ENCODE results near the gene SERINC3.

SERINC3 gene

GRCh38 chr20:44533928-44534327 is 12.1 kb upstream of the SERINC3 start:
- in situ Hi-C loops (cut with MboI; ENCODE audit: low sequenced_read_pairs) = no loop called here

GRCh38 chr20:44532981-44533331 is 11.1 kb upstream of the SERINC3 start:
- in situ Hi-C loops (cut with MboI; ENCODE audit: low sequenced_read_pairs) = no loop called here

- in situ Hi-C loops (cut with MboI; ENCODE audit: low sequenced_read_pairs) = no loop called here
Measured at GRCh38 chr20:44532259-44532980, 10.6 kb upstream of the SERINC3 start.

- in situ Hi-C loops (cut with MboI; ENCODE audit: low sequenced_read_pairs) = no loop called here
Measured at GRCh38 chr20:44528309-44528708, 6.4 kb upstream of the SERINC3 start.

- in situ Hi-C loops (cut with MboI; ENCODE audit: low sequenced_read_pairs) = no loop called here
Measured at GRCh38 chr20:44527716-44528199, 5.9 kb upstream of the SERINC3 start.

GRCh38 chr20:44526129-44526528 is 4.3 kb upstream of the SERINC3 start:
- in situ Hi-C loops (cut with MboI; ENCODE audit: low sequenced_read_pairs) = no loop called here

- in situ Hi-C loops (cut with MboI; ENCODE audit: low sequenced_read_pairs) = no loop called here
Measured at GRCh38 chr20:44523746-44524145, 1.9 kb upstream of the SERINC3 start.

- in situ Hi-C loops (cut with MboI; ENCODE audit: low sequenced_read_pairs) = no loop called here
Measured at GRCh38 chr20:44522841-44523240, 971 bp upstream of the SERINC3 start.

- in situ Hi-C loops (cut with MboI; ENCODE audit: low sequenced_read_pairs) = no loop called here
Measured at GRCh38 chr20:44520881-44521280, 989 bp downstream of the SERINC3 start.

GRCh38 chr20:44518248-44518647 is 3.6 kb downstream of the SERINC3 start:
- in situ Hi-C loops (cut with MboI; ENCODE audit: low sequenced_read_pairs) = no loop called here

GRCh38 chr20:44517454-44517853 is 4.4 kb downstream of the SERINC3 start:
- in situ Hi-C loops (cut with MboI; ENCODE audit: low sequenced_read_pairs) = no loop called here

- in situ Hi-C loops (cut with MboI; ENCODE audit: low sequenced_read_pairs) = no loop called here
Measured at GRCh38 chr20:44516491-44516890, 5.4 kb downstream of the SERINC3 start.

GRCh38 chr20:44513871-44514270 is 8.0 kb downstream of the SERINC3 start:
- in situ Hi-C loops (cut with MboI; ENCODE audit: low sequenced_read_pairs) = no loop called here

- in situ Hi-C loops (cut with MboI; ENCODE audit: low sequenced_read_pairs) = no loop called here
Measured at GRCh38 chr20:44509762-44510161, 12.1 kb downstream of the SERINC3 start.

GRCh38 chr20:44504402-44505307 is 17.2 kb downstream of the SERINC3 start:
- in situ Hi-C loops (cut with MboI; ENCODE audit: low sequenced_read_pairs) = no loop called here

- in situ Hi-C loops (cut with MboI; ENCODE audit: low sequenced_read_pairs) = no loop called here
Measured at GRCh38 chr20:44502968-44503367, 18.9 kb downstream of the SERINC3 start.

GRCh38 chr20:44501448-44501847 is 20.4 kb downstream of the SERINC3 start:
- in situ Hi-C loops (cut with MboI; ENCODE audit: low sequenced_read_pairs) = no loop called here

GRCh38 chr20:44500221-44500620 is 21.6 kb downstream of the SERINC3 start:
- in situ Hi-C loops (cut with MboI; ENCODE audit: low sequenced_read_pairs) = no loop called here

GRCh38 chr20:44497761-44498160 is 24.1 kb downstream of the SERINC3 start:
- in situ Hi-C loops (cut with MboI; ENCODE audit: low sequenced_read_pairs) = no loop called here

GRCh38 chr20:44496976-44497375 is 24.9 kb downstream of the SERINC3 start:
- in situ Hi-C loops (cut with MboI; ENCODE audit: low sequenced_read_pairs) = no loop called here

GRCh38 chr20:44495802-44496481 is 25.9 kb downstream of the SERINC3 start:
- in situ Hi-C loops (cut with MboI; ENCODE audit: low sequenced_read_pairs) = no loop called here

All from hTERT RPE-1 (cell line).